Myocyte (in vitro differentiated cells): ENCODE measurements around the gene OGFOD1. TPM values are rescaled to one million over a fixed set of nuclear protein-coding genes. Genes with fewer than 3 reads are reported as not detected.

Source experiments
- DNase-seq: peaks from one replicate; pipeline ENCODE4 v3.0.0-alpha.2; 2012; ENCODE audit warnings: low read depth
- total RNA-seq: library from RNA; depleted of rRNA; stranded (reverse); fragments of >200 nt; gene quantifications from 2 replicates; pipeline ENCODE4 v1.2.3, GENCODE V29; 2014

OGFOD1 gene
- total RNA-seq, 1 donor from 2014 or later = 68.9 TPM

DNA sequence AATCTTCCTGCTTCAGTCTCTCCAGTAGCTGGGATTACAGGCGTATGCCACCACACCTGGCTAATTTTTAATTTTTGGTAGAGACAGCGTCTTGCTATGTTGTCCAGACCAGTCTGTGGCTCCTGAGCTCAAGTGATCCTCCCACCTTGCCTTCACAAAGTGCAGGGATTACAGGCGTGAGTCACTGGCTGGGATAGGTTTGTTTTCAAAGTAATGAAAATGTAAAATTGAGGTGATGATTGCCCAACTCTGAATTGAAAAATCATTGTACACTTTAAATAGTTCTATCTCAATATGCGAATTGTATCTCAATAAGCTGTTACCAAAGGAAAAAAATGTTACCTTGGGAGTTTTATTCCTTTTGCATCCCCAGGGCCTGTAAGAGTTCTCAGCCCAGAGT, 24.8 kb upstream of the OGFOD1 start:
- no peak for DNase-seq

DNA sequence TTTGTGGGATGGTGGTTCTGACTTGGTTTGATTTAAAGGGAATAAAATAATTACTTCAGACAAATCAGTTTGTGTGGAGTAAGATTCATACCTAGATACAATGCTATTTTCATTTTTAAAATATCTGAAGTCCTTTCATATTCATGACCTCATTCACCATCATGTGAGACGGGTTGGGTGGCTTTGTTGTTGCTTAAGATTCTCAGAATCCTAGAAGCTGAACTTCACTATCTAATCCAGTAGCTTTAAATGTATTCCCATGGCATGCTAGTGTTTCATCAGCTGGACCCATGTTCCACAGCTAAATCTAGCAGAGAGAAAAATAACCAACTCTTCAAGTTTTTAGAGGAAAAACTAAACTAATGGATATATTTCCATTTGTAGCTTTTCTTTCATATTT, 23.3 kb upstream of the OGFOD1 start:
- no peak for DNase-seq

DNA sequence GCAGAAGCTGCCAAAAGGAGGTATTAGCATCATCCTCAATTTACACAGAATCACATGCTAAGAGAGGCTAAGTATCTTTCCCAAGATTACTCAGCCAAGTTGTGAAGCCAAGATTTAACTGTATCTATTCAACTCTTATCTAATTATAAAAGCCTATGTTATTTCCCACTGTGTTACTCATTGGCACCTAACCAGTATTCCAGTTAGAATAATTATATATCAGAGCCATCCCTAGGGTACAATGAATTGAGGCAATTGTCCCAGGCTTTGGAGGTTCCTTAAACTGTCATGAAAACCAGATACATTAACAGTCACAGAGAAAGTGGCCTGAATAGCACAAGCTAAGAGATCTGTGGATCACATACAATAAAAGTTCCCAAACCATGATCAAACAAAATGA, 15.1 kb upstream of the OGFOD1 start:
- no peak for DNase-seq

DNA sequence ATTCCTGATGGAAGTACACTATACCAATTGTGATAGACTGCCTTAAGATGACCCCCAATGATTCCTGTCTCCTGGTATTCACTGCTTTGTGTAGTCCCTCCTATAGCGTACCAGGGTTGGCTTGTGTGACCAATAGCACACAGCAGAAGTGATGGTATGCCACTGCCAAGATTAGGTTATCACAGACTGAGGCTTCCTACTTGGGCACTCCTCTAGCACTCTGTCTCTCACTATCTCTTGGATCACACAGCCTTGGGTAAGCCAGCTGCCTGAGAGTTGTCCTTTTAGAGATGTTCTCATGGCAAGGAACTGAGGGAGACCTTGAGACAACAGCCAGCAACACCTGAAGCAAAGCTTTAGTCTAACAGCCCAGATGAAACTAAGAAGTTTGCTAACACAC, 13.3 kb upstream of the OGFOD1 start:
- no peak for DNase-seq

DNA sequence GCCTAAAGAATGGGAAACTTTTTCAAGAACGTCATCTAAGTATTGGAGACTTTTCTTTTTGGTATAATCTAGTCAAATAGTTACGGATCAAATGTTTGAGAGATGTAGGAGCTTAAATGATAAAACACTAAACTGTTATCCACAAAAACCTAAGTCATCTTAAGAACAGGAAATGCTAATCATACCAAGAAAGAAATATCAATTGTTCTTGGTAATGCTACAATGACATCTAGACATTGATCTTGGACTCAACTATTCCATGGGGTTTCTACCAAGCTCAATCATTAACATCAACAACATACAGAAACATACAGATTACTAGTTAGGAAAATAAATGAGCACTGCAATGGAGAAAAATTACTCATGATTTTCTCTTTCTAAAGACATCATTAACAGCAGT, 4.1 kb upstream of the OGFOD1 start:
- no peak for DNase-seq

DNA sequence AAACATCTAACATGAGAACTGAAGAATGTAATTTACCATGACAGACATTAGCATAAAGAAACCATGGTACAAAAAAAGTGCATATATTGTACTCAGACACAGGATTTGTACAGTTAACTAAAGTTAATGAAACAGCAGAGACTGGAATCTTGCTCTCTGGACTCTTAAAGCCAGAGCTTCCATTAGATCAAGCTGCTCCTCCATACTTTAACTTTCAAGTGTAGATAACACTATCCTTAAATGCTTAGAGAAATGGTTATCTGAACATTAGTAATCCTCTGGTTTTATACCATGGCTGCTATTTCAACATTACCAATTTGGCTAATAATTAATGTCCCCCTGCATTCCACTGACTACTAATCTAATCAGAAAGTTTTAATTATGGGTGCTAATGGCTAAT, 3.3 kb upstream of the OGFOD1 start:
- DNase-seq = no peak

DNA sequence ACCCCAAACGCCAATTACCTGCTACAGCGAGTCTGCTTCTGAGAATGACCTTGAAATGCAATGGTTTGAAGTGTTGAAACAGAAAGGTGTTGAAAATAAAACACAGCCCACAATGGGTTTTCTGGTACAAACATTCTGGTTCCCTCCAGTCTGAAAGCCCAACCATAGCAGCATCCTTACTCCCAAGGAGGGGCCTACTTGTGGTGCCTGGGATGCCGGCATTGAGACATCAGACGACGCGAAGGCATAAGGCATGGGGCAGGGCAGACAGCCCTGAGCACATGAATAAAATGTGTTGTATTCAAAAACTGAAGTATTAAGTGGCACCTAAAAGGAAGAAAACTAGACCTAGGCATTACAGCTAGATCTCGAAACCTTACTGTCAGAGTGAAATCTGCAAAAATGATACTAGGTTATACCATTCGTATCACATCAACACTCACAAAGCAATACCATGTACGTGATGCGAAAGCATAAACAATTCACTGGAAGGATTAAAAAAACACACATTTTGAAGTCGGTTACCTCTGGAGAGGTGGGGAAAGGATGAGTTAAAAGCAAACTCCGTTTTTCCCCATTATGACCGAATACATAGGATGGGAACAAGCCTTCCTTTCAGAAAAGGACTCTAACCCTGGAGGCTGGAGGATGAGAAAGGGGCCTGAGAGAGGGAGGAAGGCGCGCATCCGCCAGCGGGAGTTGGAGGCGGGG, 924 bp upstream of the OGFOD1 start:
- peak; percentile 13 for DNase-seq

DNA sequence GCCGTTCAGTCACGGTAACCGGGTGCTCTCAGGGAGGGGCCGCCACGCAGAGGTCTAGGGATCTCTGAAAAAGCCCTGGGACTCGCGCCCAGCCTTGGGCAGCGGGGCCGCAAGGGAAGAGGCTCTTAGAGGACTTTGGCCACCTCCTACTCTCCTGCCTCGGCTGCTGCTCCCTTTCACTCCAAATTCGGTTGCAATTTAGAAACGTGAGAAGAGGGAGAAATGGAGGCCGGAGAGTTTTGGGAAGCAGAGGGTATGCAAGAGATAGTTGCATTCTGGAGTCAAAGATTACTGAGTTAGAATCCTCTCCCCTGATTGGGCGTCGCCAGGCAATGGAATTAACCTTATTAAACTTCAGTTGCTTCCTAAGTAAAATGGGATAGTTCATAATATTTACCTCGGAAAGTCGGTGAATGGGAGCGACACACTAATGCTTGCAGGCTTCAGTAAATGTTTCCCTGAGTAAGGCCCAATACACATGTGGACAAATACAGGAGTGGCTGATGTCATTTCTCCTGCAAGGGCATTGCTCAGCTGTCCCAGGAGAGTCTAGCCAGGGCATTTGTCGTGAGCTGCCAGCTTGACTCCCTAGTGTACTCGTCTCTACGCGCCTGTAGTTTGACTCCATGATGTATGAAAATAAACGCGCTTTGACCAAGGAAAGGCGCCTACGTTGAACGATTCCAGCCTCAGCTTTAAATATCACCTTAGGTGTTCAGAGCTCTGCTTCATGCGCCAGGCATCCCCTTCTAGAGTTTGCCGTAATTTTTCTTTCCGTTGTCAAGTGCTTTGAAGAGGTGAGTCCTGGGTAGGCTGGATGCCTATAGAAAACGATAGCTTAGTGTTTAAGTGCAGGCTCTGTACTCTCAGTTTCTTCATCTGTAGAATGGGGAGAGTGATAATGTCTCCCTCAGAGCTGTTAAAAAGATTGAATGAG, 667 bp downstream of the OGFOD1 start:
- DNase-seq = peak; percentile 83

DNA sequence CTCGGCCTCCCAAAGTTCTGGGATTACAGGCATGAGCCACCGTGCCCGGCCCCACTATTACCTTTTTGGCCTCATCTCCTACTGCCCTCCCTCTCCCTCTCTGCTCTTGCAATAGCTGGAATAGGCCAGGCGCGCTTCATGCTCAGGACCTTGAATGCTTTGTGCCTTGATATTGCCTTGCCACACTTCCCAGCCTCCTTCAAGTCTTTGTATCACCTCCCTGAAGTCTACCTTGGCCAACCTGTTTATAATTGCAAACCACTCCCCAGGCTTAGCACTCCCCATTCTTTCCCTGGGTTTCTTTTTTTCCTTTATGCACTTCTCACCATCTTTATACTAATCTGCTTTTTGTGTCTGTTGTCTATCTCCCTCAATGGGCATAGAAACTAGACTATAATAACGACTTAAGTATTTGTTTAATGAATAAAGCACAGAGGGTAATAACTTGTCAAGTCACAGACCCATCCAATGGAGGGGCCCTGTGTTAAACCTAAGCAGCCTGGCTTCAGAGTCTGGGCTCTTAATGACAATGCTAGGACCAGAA, 6.6 kb downstream of the OGFOD1 start:
- DNase-seq = no peak

DNA sequence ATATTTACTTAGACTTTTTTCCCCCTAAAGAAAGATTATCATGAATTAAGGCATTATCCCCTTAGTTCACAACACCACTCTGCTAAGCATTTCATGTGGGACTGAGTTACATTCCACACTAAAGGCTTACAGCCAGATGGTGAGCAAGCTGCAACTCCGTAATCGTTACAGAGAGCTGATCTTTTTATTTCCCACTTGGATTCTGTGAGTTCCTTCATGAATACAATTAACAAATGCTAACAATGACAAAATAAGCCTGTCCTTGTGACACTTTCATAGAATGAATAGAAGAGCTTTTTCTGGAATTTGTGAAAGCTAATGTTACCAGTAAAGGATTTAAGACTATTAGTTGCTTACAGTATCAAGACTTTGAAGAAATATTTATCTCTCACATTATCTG, 8.7 kb downstream of the OGFOD1 start:
- DNase-seq = no peak

DNA sequence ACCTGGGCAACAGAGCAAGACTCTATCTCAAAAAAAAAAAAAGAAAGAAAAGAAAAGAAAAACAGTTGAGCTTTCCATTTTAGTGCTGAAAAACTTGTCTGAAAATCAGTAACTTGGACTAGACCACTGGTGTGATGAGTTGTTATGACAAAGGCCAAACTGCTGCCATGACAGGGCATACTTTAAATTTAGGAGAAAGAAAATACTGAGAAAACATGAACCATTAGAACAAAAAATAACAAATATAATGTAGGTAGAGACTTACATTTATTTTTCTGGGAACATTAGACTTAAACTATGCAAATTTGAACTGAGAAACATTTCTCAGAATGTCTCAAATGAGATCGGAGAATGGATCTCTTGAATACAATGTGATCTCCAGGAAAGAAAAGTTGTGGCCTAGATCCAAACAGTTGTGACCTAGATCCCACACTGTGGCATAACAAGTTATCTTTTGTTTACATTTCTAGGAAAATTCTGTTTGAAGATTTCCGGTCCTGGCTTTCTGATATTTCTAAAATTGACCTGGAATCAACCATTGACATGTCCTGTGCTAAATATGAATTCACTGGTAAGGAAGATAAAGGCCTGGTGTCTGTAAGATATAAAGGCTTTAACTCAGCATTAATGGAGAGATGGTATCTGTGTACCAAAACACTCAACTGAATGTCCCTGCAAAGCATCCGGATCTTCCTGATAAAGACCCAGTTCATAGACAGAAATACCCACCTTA, 10.9 kb downstream of the OGFOD1 start:
- DNase-seq = no peak

DNA sequence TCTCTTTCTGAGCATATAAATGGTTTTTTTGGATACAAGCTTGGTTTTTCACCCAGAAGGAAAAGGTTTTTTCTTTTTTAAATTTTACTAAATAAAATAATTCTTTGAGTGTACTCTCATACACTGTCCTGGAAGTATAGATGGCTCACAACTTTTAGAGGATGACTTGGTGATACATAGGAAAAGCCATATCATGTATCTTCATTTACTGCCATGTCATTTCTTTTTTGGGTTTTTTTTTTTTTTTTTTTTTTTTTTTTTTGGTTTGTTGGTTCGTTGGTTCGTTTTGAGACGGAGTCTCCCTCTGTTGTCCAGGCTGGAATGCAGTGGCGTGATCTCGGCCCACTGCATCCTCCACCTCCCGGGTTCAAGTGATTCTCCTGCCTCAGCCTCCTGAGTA, 11.8 kb downstream of the OGFOD1 start:
- no peak for DNase-seq

DNA sequence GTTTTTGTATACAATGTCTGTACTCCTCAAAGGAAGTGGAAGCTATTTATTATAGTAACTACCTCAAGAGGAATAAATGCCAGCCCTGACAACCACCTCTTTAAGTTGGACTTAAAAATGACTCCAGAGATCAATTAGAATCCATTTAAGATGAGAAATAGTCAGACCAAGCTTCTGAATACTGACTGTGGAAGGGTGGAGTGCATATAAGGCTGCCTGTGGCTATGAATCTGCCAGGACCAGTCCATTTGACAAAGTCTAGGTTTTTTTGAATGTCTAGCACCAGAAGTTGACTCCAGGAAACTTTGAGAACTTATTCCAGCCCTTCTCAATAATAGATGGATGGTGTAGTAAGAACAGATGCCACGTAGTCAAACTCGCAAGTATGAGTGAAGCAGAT, 15.0 kb downstream of the OGFOD1 start:
- DNase-seq = no peak

DNA sequence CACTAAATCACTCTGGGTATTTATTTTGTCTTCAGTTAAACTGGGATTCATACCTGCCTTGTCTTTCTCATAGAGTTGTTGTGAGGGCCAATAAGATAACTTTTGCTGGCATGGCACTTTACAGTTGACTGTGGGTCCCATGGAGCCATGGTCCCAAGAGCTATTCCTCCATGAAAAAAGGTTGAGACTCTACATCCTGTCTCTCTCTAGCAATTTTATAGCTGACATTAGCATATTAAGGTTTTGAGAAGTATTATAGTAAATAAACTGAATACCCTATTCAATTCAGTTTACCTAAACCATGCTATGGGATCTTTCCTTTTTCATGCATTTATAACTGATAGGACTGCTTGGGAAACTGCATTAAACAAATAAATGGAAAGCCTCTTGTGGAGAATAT, 17.4 kb downstream of the OGFOD1 start:
- DNase-seq = no peak

DNA sequence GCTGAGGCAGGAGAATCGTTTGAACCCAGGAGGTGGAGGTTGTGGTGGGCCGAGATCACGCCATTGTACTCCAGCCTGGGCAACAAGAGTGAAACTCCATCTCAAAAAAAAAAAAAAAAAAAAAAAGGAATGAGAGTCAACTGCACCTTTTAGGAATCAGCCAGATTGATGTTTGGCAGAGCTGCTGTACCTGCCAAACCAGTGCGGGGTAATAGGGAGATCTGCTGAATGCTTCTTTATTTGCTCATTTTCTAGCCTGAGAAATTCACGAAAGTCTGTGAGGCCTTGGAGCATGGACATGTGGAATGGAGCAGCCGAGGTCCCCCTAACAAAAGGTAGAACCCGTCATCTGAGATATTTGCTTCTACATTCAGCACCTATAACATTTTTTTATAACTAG, 18.4 kb downstream of the OGFOD1 start:
- no peak for DNase-seq

DNA sequence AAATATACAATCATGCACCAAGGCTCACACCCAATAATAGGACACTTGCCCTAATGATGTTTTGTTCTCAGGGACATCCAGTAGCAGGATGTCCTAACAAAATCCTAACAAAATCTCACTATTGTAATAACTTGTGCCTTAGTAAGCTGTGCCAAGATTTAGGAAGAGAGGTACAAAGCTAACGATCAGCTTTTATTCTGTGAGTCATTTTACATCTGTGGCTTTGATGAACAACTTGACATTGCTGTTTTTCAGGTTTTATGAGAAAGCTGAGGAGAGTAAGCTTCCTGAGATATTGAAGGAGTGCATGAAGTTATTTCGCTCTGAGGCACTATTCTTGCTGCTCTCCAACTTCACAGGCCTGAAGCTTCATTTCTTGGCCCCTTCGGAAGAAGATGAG, 18.9 kb downstream of the OGFOD1 start:
- DNase-seq = no peak

DNA sequence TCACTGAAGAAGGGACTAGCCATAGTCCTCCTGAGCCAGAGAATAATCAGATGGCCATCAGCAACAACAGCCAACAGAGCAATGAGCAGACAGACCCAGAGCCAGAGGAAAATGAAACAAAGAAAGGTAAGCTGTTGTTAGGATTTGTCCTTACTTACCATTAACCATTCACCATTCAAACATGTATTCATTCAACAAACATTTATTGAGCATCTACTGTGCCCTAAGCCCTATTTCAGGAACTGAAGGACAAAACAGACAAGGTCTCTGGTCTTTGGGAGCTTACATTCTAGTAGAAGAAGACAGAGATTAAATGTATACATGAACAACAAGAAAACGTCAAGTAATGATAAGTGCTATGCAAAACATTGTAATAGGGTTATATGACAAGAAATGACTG, 19.3 kb downstream of the OGFOD1 start:
- no peak for DNase-seq

DNA sequence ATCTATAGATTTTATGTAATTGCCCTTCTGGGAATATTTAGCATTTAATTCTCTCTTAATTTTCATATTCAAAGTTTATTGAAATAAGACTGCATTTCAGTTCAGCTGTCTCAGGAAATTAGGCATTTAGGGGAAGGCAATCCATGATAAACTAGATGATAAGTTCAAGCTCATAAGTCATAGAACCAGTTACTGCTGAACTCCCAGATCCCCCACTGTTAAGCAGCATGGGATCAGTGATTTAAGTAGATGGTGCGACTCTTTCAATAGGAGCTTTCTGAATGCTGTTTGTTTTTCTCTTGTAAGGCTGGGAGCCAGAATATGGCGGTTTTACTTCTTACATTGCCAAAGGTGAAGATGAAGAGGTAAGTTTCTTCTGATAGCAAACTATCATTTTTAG, 23.8 kb downstream of the OGFOD1 start:
- no peak for DNase-seq

DNA sequence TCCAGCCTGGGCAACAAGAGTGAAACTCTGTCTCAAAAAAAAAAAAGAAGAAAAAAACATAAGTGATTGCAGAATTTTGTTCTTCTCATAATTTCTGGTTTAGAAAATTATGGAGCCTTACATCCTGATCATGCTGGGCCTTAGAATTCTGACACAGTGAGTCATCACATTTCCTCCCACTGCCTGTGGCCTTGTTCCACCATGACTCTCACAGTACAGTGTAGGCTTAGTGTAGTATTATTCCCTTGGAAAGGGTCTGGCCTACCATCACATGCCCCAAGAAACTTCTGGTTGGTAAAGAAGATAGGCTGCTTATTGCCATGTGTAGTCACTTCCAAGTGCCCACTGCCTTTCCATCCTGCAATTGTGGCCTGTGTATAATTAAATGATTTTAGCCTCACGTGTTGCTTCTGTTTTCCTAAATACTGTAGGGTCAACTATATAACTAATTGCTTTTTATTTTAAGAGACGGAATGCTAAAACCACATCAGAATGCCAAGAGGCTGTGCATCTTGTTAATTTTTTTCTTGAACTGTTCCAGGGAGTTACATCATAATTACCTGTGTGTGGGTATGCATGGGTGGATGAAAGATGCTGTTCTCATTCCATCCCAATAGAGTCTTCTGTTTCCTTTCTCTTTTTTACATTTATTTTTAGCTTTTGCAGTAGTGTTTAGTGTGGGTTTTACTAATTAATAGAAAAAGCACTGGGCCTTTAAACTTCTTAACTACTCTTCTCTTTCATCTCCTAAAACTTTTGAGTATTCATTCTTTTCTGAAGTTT, 25.9 kb downstream of the OGFOD1 start:
- DNase-seq = peak; percentile 81

DNA sequence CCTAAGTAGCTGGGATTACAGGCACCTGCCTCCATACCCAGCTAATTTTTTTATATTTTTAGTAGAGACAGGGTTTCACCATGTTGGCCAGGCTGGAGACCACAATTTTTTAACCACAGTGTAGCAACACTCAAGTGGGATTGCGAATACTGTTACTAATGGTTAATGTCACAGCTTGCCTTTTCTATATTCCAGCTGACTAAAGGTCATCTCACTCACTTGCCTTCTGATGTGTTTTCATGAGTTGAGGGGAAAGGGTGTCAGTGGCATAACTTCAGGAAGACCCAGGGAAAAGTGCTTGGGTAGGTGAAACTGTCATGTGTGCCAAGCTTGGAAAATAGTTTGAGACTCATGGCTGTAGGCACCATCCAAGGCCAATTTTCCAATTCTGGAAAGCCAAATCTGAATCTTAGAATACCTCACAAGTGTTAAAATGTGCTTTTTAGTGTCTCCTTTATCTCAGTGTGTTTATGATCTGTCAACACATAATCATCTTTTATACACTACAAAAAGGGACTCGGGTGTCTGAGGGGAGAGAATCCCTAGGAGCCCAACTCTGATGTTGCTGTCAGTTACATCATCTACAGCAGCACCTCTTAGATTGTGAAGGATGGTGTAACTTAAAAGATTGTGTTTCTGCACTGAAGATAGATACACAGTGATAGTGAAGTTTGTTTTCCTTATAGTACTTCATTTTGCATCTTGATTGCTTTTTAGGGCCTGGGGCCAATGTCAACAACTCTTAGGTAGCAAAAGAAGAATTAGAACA, 27.1 kb downstream of the OGFOD1 start:
- peak; percentile 26 for DNase-seq
